HG03457 (cell line): ENCODE results near the gene NT5DC3.
"Not testable (repeated sequence)": the region's sequence is repeated elsewhere in the genome, so short reads cannot be mapped to it uniquely, and the experiment has no call there.

Experiments
- ATAC-seq: cut with Tn5 transposase; IDR thresholded peaks from one replicate; pipeline ENCODE4 v1.9.1; 2021; ENCODE audit warnings: moderate number of reproducible peaks; ENCODE audit not compliant: unreplicated experiment

Gene NT5DC3

GRCh38 chr12:103811791-103812190 is 29.2 kb downstream of the NT5DC3 start:
- no peak for ATAC-seq

- ATAC-seq, result no peak
Measured at GRCh38 chr12:103810111-103810510, 30.9 kb downstream of the NT5DC3 start.

- not testable (repeated sequence) for ATAC-seq
Measured at GRCh38 chr12:103809639-103810038, 31.4 kb downstream of the NT5DC3 start.

GRCh38 chr12:103809154-103809553 is 31.9 kb downstream of the NT5DC3 start:
- no peak for ATAC-seq

GRCh38 chr12:103808239-103808880 is 32.7 kb downstream of the NT5DC3 start:
- ATAC-seq, result no peak

GRCh38 chr12:103807561-103808238 is 33.3 kb downstream of the NT5DC3 start:
- no peak for ATAC-seq

- ATAC-seq, result no peak
Measured at GRCh38 chr12:103806803-103807202, 34.2 kb downstream of the NT5DC3 start.

- ATAC-seq, result no peak
Measured at GRCh38 chr12:103805655-103806360, 35.2 kb downstream of the NT5DC3 start.

GRCh38 chr12:103803847-103804246 is 37.2 kb downstream of the NT5DC3 start:
- no peak for ATAC-seq

- ATAC-seq, result no peak
Measured at GRCh38 chr12:103802586-103802886, 38.5 kb downstream of the NT5DC3 start.

GRCh38 chr12:103801709-103802585 is 39.1 kb downstream of the NT5DC3 start:
- no peak for ATAC-seq

GRCh38 chr12:103799857-103800771 is 40.9 kb downstream of the NT5DC3 start:
- ATAC-seq, result no peak

- ATAC-seq, result no peak
Measured at GRCh38 chr12:103799504-103799856, 41.6 kb downstream of the NT5DC3 start.

GRCh38 chr12:103798586-103798985 is 42.4 kb downstream of the NT5DC3 start:
- no peak for ATAC-seq

- no peak for ATAC-seq
Measured at GRCh38 chr12:103794309-103795213, 46.5 kb downstream of the NT5DC3 start.

GRCh38 chr12:103793512-103794045 is 47.5 kb downstream of the NT5DC3 start:
- ATAC-seq, result no peak

- ATAC-seq, result no peak
Measured at GRCh38 chr12:103793046-103793445, 48.0 kb downstream of the NT5DC3 start.

GRCh38 chr12:103791350-103791920 is 49.6 kb downstream of the NT5DC3 start:
- no peak for ATAC-seq

GRCh38 chr12:103786201-103786600 is 54.8 kb downstream of the NT5DC3 start:
- ATAC-seq, result no peak
